OCI-LY7 (cell line): Measurements from ENCODE around the gene VPS54. TPM values are rescaled to one million over a fixed set of nuclear protein-coding genes. Genes with fewer than 3 reads are reported as not detected.

Source experiments
- BruUV-seq: library from RNA; stranded (reverse); fragments of 400-500 nt; replicated peaks from 2 replicates; lab custom pipeline; 2021; lab: Mats Ljungman, UMichigan
- CTCF ChIA-PET: fragments of 300-600 bp; sonication (Branson Sonifier 250); formaldehyde crosslinking; loops from one replicate; lab custom pipeline; 2022; ENCODE audit warnings: antibody characterized with exemption; ENCODE audit not compliant: unreplicated experiment; lab: Charles Lee
- POLR2A ChIA-PET: fragments of 300-600 bp; sonication (Branson Sonifier 250); formaldehyde crosslinking; loops from one replicate; lab custom pipeline; 2022; ENCODE audit warnings: antibody characterized with exemption; lab: Charles Lee
- DNase-seq: peaks from one replicate; pipeline ENCODE4 v3.0.0-alpha.2; 2015; ENCODE audit warnings: low spot score
- H2AFZ ChIP-seq: fragments of 200-600 bp; sonication (generic), shearing (Covaris generic); 2 replicates; pipeline ENCODE4 v1.6.1; 2014; ENCODE audit warnings: mild to moderate bottlenecking, antibody characterized with exemption, low read length, moderate library complexity
- H3K27ac ChIP-seq: fragments of 200-600 bp; sonication (generic); 2 replicates; pipeline ENCODE4 v1.5.1; 2014; ENCODE audit warnings: mixed run types, low read depth, mild to moderate bottlenecking, moderate library complexity, low read length, inconsistent platforms; ENCODE audit not compliant: poor library complexity, severe bottlenecking
- H3K36me3 ChIP-seq: fragments of 200-600 bp; sonication (generic); 2 replicates; pipeline ENCODE4 v1.6.1; 2014; ENCODE audit warnings: mild to moderate bottlenecking, antibody characterized with exemption, low read length, moderate library complexity, mixed read lengths; ENCODE audit not compliant: insufficient read depth
- H3K4me1 ChIP-seq: fragments of 200-600 bp; sonication (generic); 2 replicates; pipeline ENCODE4 v1.5.1; 2014; ENCODE audit warnings: mild to moderate bottlenecking, low read length; ENCODE audit not compliant: insufficient read depth, poor library complexity, severe bottlenecking
- H3K4me2 ChIP-seq: fragments of 200-600 bp; sonication (generic); 2 replicates; pipeline ENCODE4 v1.6.1; 2014; ENCODE audit warnings: mild to moderate bottlenecking, low read length
- H3K4me3 ChIP-seq: fragments of 200-600 bp; sonication (generic); 2 replicates; pipeline ENCODE4 v1.5.1; 2014; ENCODE audit warnings: mild to moderate bottlenecking, low read depth, low read length; ENCODE audit not compliant: poor library complexity, severe bottlenecking
- H3K79me2 ChIP-seq: fragments of 200-600 bp; sonication (generic); 2 replicates; pipeline ENCODE4 v1.6.1; 2016; ENCODE audit warnings: low read depth, mild to moderate bottlenecking, low read length, moderate library complexity, mixed read lengths; ENCODE audit not compliant: insufficient read depth
- H3K9me2 ChIP-seq: fragments of 200-600 bp; sonication (generic); 2 replicates; pipeline ENCODE4 v1.6.1; 2016; ENCODE audit warnings: mild to moderate bottlenecking, low read length, mixed read lengths; ENCODE audit not compliant: insufficient read depth
- H3K9me3 ChIP-seq: fragments of 200-600 bp; sonication (generic); 2 replicates; pipeline ENCODE4 v1.6.1; 2014; ENCODE audit warnings: mild to moderate bottlenecking, mixed run types, low read length, mixed read lengths
- H4K20me1 ChIP-seq: fragments of 200-600 bp; sonication (generic); 2 replicates; pipeline ENCODE4 v1.6.1; 2014; ENCODE audit warnings: mild to moderate bottlenecking, antibody characterized with exemption, low read length, moderate library complexity, mixed read lengths; ENCODE audit not compliant: insufficient read depth
- CTCF ChIP-seq: fragments of 200-600 bp; sonication (generic); conservative IDR thresholded peaks from 2 replicates; pipeline ENCODE4 v1.5.1; 2014; ENCODE audit warnings: mild to moderate bottlenecking, antibody characterized with exemption, low read length, moderate library complexity, mixed read lengths
- EZH2phosphoT487 ChIP-seq: fragments of 200-600 bp; sonication (generic); IDR thresholded peaks from 2 replicates; pipeline ENCODE4 v1.6.1; 2018; ENCODE audit warnings: low read depth, borderline replicate concordance, mild to moderate bottlenecking, mixed run types, antibody characterized with exemption, low read length, moderate library complexity, mixed read lengths
- intact Hi-C: fragments of 100-400 bp; cut with micrococcal nuclease; formaldehyde crosslinking; loops from one replicate; pipeline ENCODE4 v1.10.0; 2022; ENCODE audit not compliant: unreplicated experiment
- total RNA-seq, 2 experiments: library from RNA; depleted of rRNA in 1 of 2; stranded (reverse); fragments of >200 nt in 1 of 2; shearing (Covaris generic) in 1 of 2; gene quantifications; 2 replicates each; pipeline ENCODE4 v1.2.3, GENCODE V29; 2014 to 2022

VPS54 gene
- total RNA-seq, 2 experiments from 2014 or later, result 14.7 to 17.8 TPM

GRCh38 chr2:64023485-64024258, 4.4 kb upstream of the VPS54 start:
- intact Hi-C loops, result no loop called here
- BruUV-seq, result no TSS peak
- H3K9me3 ChIP-seq, result no peaks in the 10 kb centered on the region
- no peak overlapping the region for H3K4me2 ChIP-seq
- no peaks in the 10 kb centered on the region for H3K9me2 ChIP-seq
- H3K36me3 ChIP-seq, result no peaks in the 10 kb centered on the region
- H4K20me1 ChIP-seq, result no peaks in the 10 kb centered on the region
- H3K4me3 ChIP-seq, result no peak overlapping the region
- ChIA-PET POLR2A (interaction anchor here (0.6 to 2.4 kb wide), 9 partner anchors 8 to 459 kb away, joined by 3 to 12 read pairs (median 3); no protein-coding TSS in a partner anchor), CTCF (no interaction called here)
- no peak for TF ChIP-seq EZH2phosphoT487
- TF ChIP-seq CTCF, result peak; percentile 41
- peaks cover under 1% of the 10 kb centered on the region; the same call in 1 of the 2 replicates for H3K79me2 ChIP-seq
- peak overlapping the region; percentile 59 for H2AFZ ChIP-seq
- no peak overlapping the region for H3K27ac ChIP-seq
- peak; percentile 54 for DNase-seq
- H3K4me1 ChIP-seq, result peaks cover 38% of the 10 kb centered on the region

GRCh38 chr2:64021578-64021977, 2.4 kb upstream of the VPS54 start:
- intact Hi-C loops, result no loop called here
- ChIA-PET CTCF (no interaction called here), POLR2A (interaction anchor here (0.6 to 2.4 kb wide), 2 partner anchors 11 to 329 kb away, joined by 3 to 12 read pairs; no protein-coding TSS in a partner anchor)

More at GRCh38 chr2:64021578-64021977, 2.4 kb upstream of the VPS54 start:
- H3K36me3 ChIP-seq, result no peaks in the 10 kb centered on the region
- H3K4me3 ChIP-seq, result no peak overlapping the region
- no peak for DNase-seq
- no peaks in the 10 kb centered on the region for H3K9me2 ChIP-seq
- no peak overlapping the region for H3K27ac ChIP-seq
- no peaks in the 10 kb centered on the region for H4K20me1 ChIP-seq
- BruUV-seq, result no TSS peak
- H3K4me1 ChIP-seq, result peaks cover 43% of the 10 kb centered on the region
- H3K79me2 ChIP-seq, result peaks cover 21% of the 10 kb centered on the region
- H2AFZ ChIP-seq, result peak overlapping the region; percentile 61; the same call in 1 of the 2 replicates
- H3K4me2 ChIP-seq, result no peak overlapping the region
- H3K9me3 ChIP-seq, result no peaks in the 10 kb centered on the region
- TF ChIP-seq EZH2phosphoT487 (no peak), CTCF (no peak)
